ENCODE measurements around the gene KMT2E.
A peak's percentile ranks its signal among the peaks of the same experiment; 100 is the strongest.
"Not testable (repeated sequence)": the region's sequence is repeated elsewhere in the genome, so short reads cannot be mapped to it uniquely, and the experiment has no call there.

KMT2E gene

DNA sequence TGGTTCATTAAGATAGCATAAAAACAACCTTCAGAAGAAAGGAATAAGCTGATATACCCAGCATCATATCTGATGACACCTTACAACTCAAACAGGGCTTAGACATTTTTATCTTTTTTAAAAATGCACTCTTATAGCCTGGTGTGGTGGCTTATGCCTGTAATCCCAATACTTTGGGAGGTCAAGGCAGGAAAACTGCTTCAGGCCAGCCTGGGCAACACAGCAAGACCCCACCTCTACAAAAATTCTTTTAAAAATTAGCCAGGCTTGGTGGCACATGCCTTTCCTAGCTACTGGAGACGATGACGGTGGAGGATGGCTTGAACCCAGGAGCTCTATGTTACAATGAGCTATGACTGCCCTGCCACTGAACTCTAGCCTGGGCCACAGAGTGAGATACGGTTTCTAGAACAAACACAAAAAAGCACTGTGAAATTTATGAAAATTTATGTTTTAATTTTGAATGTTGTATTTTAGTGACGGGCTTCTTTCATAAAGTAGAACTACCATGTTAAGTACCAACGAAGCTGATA is 12.3 kb upstream of the KMT2E start:
- Histone ChIP-seq H3K36me3 (ENCODE audit: insufficient read depth, low read length) (peaks cover 67% of the 10 kb centered on the region), H3K4me3 (no peak overlapping the region), H3K27ac (no peak overlapping the region), H3K9me3 (ENCODE audit: low read depth, low read length) (no peaks in the 10 kb centered on the region), H3K9ac (ENCODE audit: insufficient read length) (no peak overlapping the region)
- DNase-seq (ENCODE audit: low read depth, low spot score): no peak
- TF ChIP-seq POLR2AphosphoS5 (IDR thresholded peaks at IDR 0.05; ENCODE audit: borderline replicate concordance, low read depth, low read length) (no peak), EZH2 (IDR thresholded peaks at IDR 0.05) (no peak), FOXP2 (optimal IDR thresholded peaks at IDR 0.05; ENCODE audit: control extremely low read depth, extremely low read length, insufficient read depth) (no peak)

- no peak for DNase-seq (ENCODE audit: low read depth, low spot score)
- TF ChIP-seq EZH2 (IDR thresholded peaks at IDR 0.05) (no peak), POLR2AphosphoS5 (IDR thresholded peaks at IDR 0.05; ENCODE audit: borderline replicate concordance, low read depth, low read length) (no peak), FOXP2 (optimal IDR thresholded peaks at IDR 0.05; ENCODE audit: control extremely low read depth, extremely low read length, insufficient read depth) (no peak)
These were observed 10.7 kb upstream of the KMT2E start for GRCh38 chr7:105003275-105003674.

GRCh38 chr7:105003872-105004510 is 10.0 kb upstream of the KMT2E start:
- peaks cover 76% of the 10 kb centered on the region for H3K36me3 ChIP-seq (ENCODE audit: insufficient read depth, low read length)
- TF ChIP-seq EZH2 (IDR thresholded peaks at IDR 0.05): no peak
- 0 out of 2 replicates have a peak, but pooled peaks have one; percentile 1 for TF ChIP-seq POLR2AphosphoS5 (IDR thresholded peaks at IDR 0.05; ENCODE audit: borderline replicate concordance, low read depth, low read length)
- no peak for TF ChIP-seq FOXP2 (optimal IDR thresholded peaks at IDR 0.05; ENCODE audit: control extremely low read depth, extremely low read length, insufficient read depth)
- peak overlapping the region; percentile 72; the same call in 1 of the 2 replicates for H3K27ac ChIP-seq
- no peaks in the 10 kb centered on the region for H3K9me3 ChIP-seq (ENCODE audit: low read depth, low read length)
- no peak for DNase-seq (ENCODE audit: low read depth, low spot score)
- H3K4me3 ChIP-seq: no peak overlapping the region
- H3K9ac ChIP-seq (ENCODE audit: insufficient read length): no peak overlapping the region

More at GRCh38 chr7:105003275-105003674, 10.7 kb upstream of the KMT2E start:
- Histone ChIP-seq H3K4me3 (no peak overlapping the region), H3K27ac (peak overlapping the region; percentile 72), H3K9me3 (ENCODE audit: low read depth, low read length) (no peaks in the 10 kb centered on the region), H3K36me3 (ENCODE audit: insufficient read depth, low read length) (peaks cover 74% of the 10 kb centered on the region), H3K9ac (ENCODE audit: insufficient read length) (no peak overlapping the region)

- H3K4me3 ChIP-seq; DNase-seq (ENCODE audit: low read depth, low spot score); H3K9ac ChIP-seq (ENCODE audit: insufficient read length); H3K27ac ChIP-seq; H3K9me3 ChIP-seq (ENCODE audit: low read depth, low read length): not testable (repeated sequence)
- peaks cover 76% of the 10 kb centered on the region for H3K36me3 ChIP-seq (ENCODE audit: insufficient read depth, low read length)
These were observed 9.0 kb upstream of the KMT2E start for GRCh38 chr7:105005006-105005405.

DNA sequence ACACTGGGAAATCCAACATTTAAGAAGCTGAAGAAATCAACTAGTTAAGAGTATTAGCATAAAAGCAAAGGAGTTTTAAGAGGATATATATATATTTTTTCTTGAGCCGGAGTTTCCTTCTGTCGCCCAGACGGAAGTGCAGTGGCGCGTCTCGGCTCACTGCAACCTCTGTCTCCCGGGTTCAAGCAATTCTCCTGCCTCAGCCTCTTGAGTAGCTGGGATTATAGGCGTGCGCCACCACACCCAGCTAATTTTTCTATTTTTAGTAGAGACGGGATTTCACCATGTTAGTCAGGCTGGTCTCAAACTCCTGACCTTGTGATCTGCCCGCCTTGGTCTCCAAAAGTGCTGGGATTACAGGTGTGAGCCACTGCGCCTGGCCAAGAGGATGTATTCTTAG is 8.5 kb upstream of the KMT2E start:
- H3K4me3 ChIP-seq; H3K27ac ChIP-seq; H3K9ac ChIP-seq (ENCODE audit: insufficient read length); H3K9me3 ChIP-seq (ENCODE audit: low read depth, low read length); DNase-seq (ENCODE audit: low read depth, low spot score): not testable (repeated sequence)
- H3K36me3 ChIP-seq (ENCODE audit: insufficient read depth, low read length): peaks cover 75% of the 10 kb centered on the region

DNA sequence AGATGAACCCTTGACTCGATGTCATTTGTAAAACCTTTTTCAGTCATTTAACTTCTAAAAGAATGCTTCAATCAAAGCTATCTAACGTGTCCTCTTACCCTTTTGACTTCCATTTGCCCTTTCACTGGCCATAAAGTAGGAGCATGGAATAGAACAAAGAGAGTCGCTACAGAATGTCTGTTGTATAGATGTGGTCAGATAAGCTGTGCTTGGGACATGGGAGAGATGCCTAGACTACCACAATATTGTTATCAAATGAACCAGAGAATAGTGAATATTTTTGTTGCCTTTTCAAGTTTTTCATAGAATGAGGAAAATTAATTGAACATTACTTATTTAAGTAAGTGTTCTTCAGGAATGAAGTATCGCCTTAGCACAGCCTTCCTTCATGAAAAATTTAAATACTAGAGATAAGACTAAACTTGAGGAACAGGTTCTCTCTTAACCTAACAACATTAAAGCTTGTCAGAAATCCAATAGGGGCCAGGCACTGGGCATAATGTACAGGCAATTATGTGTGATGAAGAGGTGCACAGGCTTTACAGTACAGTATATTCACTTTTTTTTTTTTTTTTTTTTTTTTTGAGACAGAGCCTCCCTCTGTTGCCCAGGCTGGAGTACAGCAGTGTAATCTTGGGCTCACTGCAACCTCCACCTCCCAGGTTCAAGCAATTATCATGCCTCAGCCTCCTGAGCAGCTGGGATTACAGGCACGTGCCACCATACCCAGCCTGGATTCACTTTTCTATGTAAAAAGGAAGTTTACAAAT is 7.5 kb upstream of the KMT2E start:
- DNase-seq (ENCODE audit: low read depth, low spot score): no peak
- H3K36me3 ChIP-seq (ENCODE audit: insufficient read depth, low read length): peaks cover 66% of the 10 kb centered on the region

GRCh38 chr7:105007298-105007697 is 6.7 kb upstream of the KMT2E start:
- Histone ChIP-seq H3K27ac (no peak overlapping the region), H3K9ac (ENCODE audit: insufficient read length) (no peak overlapping the region), H3K36me3 (ENCODE audit: insufficient read depth, low read length) (peaks cover 58% of the 10 kb centered on the region), H3K4me3 (no peak overlapping the region), H3K9me3 (ENCODE audit: low read depth, low read length) (no peaks in the 10 kb centered on the region)
- DNase-seq (ENCODE audit: low read depth, low spot score): no peak
- TF ChIP-seq EZH2 (IDR thresholded peaks at IDR 0.05) (no peak), FOXP2 (optimal IDR thresholded peaks at IDR 0.05; ENCODE audit: control extremely low read depth, extremely low read length, insufficient read depth) (no peak), POLR2AphosphoS5 (IDR thresholded peaks at IDR 0.05; ENCODE audit: borderline replicate concordance, low read depth, low read length) (no peak)

More for the DNA sequence above, 7.5 kb upstream of the KMT2E start:
- H3K9me3 ChIP-seq (ENCODE audit: low read depth, low read length): no peaks in the 10 kb centered on the region
- no peak for TF ChIP-seq FOXP2 (optimal IDR thresholded peaks at IDR 0.05; ENCODE audit: control extremely low read depth, extremely low read length, insufficient read depth)
- TF ChIP-seq POLR2AphosphoS5 (IDR thresholded peaks at IDR 0.05; ENCODE audit: borderline replicate concordance, low read depth, low read length): no peak
- no peak for TF ChIP-seq EZH2 (IDR thresholded peaks at IDR 0.05)
- H3K27ac ChIP-seq: 0 out of 2 replicates have a peak overlapping the region, but pooled peaks have one; percentile 4
- no peak overlapping the region for H3K9ac ChIP-seq (ENCODE audit: insufficient read length)
- H3K4me3 ChIP-seq: no peak overlapping the region

DNA sequence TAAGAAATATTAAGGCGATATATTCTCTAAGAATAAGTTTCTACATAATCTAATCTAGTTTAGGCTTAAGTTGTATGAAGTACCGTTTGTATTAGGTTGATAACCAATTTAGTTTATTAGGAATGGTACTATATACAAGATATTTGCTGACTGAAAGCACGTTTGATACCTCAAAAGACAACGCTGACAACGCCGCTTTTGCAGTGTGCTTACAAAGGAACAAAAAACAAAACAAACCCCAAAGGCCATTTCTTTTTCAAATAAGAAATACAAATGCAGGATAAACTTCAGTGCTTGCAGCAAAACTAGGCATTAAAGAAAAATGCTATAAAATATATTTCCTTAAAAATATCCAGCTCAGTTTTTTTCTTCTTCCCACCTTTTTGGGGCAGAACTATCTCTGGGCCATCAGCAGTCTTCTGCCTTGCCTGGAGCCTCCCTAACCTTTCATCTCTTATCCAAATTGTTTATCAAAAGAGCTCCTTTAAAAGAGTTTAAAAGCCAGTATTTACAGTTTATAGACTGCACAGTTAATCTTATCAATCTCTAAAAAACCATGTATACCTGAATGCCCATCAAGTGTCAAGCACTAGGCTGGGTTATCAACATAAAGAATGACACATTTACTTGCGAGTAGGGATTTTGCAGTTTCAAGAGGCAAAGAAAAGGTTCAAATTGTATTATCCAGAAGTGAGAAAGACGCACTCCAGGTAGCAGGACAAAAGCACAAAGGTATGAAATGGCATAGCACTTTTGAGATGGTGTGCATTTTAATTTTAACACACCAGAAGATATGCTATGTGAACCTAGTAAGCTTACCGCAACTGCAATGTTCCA is 4.1 kb upstream of the KMT2E start:
- H3K9ac ChIP-seq (ENCODE audit: insufficient read length): peak overlapping the region; percentile 100
- peak overlapping the region; percentile 94 for H3K4me3 ChIP-seq
- H3K27ac ChIP-seq: peak overlapping the region; percentile 20; the same call in 1 of the 2 replicates
- TF ChIP-seq POLR2AphosphoS5 (IDR thresholded peaks at IDR 0.05; ENCODE audit: borderline replicate concordance, low read depth, low read length) (no peak), EZH2 (IDR thresholded peaks at IDR 0.05) (no peak), FOXP2 (optimal IDR thresholded peaks at IDR 0.05; ENCODE audit: control extremely low read depth, extremely low read length, insufficient read depth) (no peak)
- DNase-seq (ENCODE audit: low read depth, low spot score): no peak
- no peaks in the 10 kb centered on the region for H3K9me3 ChIP-seq (ENCODE audit: low read depth, low read length)
- peaks cover 40% of the 10 kb centered on the region for H3K36me3 ChIP-seq (ENCODE audit: insufficient read depth, low read length)

Measured in SK-N-MC (cell line).